ENCODE results near the gene NHS. TPM values are rescaled to one million over a fixed set of nuclear protein-coding genes. Genes with fewer than 3 reads are reported as not detected.
"Not testable (repeated sequence)": the region's sequence is repeated elsewhere in the genome, so short reads cannot be mapped to it uniquely, and the experiment has no call there.

Gene NHS
- total RNA-seq, 1 donor from 2014 or later: 2.6 TPM

DNA sequence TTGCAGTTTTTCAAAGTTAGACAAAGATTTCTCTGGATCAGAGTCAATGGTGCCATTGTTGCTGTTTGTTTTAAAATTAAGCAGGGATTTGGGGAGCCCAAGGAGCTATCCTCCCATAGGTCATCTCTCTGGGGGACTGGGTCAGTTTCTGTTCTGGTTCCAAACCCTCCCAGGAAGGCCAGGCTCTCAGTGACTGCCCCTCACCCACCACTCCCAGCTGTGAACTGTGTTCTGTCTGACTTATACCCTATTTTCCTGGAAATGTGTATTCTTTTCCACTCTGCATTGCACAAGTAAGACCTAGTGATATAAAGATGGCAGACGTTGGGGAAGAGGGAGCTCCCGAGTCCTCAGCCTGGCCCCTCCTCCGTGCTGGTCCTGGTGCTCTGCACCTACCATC, 65.8 kb downstream of the NHS start:
- intact Hi-C loops (cut with DNase I): no loop called here
- no peak for DNase-seq (ENCODE audit: low spot score)

DNA sequence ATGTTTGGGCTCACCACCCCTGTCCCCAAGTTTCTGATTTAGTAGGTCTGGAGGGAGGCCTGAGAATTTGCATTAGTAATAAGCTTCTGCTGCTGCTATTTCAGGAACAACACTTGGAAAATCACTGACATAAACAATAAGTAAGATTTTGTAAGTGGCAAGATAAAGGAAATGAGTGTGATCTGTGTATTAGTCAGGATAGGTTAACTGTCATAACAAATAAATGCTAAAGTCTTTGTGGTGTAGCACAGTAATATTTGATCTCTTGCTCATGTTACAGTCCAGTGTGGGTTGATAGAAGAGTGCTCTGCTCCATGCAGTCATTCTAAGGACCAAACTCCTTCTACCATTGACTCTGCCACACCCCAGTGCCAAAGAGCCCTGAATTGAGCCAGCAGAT, 67.0 kb downstream of the NHS start:
- DNase-seq (ENCODE audit: low spot score): no peak
- intact Hi-C loops (cut with DNase I): no loop called here

DNA sequence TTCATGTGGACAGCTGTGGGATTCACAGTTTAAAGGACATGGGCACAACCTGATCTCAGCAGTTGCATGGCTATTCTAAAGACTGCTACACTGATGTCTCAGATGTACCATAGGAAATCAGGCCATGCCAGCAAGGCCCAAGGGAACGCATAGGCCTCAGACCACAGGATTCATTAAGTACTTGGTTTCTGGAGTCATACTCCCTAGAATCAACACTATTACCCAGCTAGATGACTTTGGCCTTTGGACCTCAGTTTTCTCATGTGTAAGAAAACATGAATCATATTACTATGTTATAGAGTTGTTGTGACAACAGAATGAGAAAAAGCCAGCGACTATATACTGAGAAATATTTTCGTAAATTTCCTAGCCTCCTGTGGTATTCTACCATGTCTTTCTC, 67.9 kb downstream of the NHS start:
- intact Hi-C loops (cut with DNase I): no loop called here
- no peak for DNase-seq (ENCODE audit: low spot score)

DNA sequence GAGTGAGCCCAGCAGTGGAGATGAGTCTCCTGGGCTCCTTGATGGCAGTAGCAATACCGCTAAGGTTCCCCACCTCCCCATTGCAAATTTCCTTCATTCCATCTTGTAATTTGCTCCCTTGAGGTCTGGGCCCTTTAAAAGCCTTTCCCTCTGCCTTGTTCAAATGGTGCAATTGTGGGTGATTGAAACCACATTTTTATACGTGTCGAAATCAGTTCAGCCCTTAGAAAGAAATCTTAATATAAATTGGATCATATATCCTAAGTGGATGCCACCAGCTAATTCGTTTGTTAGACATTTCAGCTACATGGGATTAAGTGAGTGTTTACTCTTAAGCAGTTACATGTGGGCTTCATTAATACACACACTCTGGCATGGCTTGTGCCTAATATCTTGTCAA, 68.6 kb downstream of the NHS start:
- intact Hi-C loops (cut with DNase I): no loop called here

DNA sequence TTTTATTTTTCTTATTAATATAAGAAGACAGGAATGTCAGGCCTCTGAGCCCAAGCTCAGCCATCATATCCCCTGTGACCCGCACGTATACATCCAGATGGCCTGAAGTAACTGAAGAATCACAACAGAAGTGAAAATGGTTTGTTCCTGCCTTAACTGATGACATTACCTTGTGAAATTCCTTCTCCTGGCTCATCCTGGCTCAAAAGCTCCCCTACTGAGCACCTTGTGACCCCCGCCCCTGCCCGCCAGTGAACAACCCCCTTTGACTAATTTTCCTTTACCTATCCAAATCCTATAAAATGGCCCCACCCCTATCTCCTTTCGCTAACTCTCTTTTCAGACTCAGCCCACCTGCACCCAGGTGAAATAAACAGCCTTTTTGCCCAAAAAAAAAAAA, 71.3 kb downstream of the NHS start:
- intact Hi-C loops (cut with DNase I); DNase-seq (ENCODE audit: low spot score): not testable (repeated sequence)

More for the DNA sequence above, 68.6 kb downstream of the NHS start:
- DNase-seq (ENCODE audit: low spot score): no peak

DNA sequence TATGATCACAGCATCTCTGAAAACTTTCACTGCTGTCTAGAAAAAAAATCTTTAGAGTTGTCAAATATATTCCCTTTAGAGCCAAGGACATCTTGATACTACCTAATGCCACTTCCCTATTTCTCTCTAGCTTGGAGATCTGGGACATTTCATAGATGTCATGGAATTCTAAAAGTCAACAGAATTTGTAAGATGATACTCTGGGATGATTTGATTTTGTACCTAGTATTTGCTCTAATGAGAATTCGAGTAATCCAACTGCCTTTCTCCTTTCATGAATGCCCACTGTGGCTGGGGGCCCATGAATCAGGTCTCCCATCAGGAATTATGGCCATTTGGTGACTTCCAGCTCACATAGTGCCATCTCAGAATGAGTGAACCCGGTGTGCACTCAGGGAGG, 73.2 kb downstream of the NHS start:
- intact Hi-C loops (cut with DNase I): no loop called here
- DNase-seq (ENCODE audit: low spot score): no peak

DNA sequence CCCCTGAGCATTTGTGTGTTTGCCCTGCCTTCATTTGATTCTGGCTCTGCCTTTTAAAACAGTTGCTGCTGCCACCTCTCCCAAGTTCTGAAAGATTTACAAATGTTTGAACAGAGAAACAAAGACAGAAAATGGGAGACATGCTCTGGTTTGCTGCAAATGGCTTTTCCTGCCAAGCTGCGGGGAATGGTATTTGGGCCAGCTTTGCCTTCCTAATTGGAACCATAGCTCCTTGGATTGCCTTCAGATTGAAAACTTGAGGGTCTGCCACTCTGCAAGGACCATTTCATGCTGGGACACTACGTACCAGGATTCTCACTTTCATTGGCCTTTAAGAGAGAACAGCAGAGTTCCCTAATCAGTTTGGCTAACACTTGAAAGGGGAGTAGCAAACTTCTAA, 74.9 kb downstream of the NHS start:
- intact Hi-C loops (cut with DNase I): no loop called here
- no peak for DNase-seq (ENCODE audit: low spot score)

DNA sequence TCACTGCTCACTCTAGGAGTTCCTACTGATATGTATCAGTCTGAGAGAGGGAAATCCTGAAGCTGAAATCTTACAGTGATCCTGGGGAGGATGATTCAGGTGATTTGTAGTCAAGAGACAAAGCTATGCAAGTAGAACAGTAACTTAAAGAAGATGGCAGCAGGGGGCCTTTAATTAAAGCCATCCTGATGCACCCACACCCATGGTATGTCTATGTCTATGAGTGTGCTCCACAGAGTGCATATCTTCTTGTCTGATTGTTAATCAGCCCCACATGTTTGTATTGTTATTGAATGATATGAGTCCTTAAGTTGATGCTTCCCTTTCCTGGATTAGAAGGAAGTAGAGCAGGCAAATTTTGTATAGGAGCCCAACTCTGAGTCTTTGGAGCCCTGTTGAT, 78.8 kb downstream of the NHS start:
- intact Hi-C loops (cut with DNase I): no loop called here
- DNase-seq (ENCODE audit: low spot score): no peak

DNA sequence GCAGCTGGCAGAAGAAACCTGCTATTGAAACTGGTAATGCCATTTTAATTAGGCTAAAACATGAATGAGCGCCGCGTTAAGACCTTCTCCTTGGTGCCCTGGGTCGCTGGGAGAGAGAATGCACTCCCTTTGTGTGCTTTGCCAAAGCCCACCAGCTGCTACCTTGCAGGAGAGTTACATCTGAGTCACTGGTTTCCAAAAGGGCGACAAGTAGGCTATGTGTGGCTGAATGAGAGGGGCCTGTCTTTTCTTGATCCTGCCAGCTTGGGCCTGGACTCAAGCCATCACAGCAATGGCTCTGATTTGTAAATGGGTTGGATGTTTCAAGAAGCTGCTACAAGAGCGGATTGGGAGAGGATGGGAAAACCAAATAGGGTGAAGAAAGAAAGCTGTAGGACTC, 81.5 kb downstream of the NHS start:
- intact Hi-C loops (cut with DNase I): no loop called here
- DNase-seq (ENCODE audit: low spot score): no peak

DNA sequence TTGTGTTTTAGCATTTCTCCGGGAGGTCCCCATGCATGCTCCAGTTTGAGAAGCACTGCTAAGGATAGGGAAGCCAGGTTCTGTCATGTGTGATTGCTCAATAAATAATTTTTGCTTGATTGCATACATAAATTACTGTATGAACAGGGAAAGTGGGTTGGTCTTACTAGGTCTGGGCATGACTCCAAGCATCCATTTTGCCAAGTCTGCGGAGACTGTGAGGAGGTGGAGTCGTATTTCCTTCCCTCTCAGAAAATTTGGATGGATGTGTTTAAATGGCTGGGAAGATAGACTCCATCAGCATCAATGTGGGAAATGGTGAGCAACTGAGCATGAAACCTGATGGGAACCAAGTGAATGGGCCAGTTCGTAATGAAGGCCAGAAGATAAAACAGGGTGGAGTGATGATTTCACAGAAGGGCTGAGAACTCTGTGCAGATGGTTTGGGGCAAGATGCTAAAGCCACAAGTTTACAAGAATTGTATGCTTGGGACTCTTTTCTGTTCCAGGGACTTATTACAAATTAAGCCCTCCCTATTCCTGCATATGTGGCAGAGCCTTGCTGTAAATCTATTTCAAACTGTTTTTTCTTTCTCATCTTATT, 84.1 kb downstream of the NHS start:
- DNase-seq (ENCODE audit: low spot score): no peak
- intact Hi-C loops (cut with DNase I): no loop called here

DNA sequence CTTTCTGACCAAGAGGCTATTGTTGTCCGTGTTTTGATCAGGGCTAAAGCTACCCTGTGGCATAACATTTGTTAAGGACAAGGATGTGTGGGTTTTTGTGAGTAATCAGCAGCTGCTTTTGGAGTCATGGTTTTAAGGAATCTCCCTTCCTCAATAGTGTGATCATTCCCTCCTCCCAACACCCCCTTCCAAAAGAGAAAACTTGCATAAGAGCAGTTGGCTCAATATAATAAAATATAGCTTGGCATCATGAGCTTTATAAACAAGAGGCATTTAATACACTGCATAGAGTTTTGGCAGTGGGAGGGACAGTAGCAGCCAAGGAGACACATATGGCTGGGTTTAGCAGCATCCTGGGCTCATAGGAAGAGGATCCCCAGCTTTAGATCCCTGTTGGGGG, 84.7 kb downstream of the NHS start:
- intact Hi-C loops (cut with DNase I): no loop called here

DNA sequence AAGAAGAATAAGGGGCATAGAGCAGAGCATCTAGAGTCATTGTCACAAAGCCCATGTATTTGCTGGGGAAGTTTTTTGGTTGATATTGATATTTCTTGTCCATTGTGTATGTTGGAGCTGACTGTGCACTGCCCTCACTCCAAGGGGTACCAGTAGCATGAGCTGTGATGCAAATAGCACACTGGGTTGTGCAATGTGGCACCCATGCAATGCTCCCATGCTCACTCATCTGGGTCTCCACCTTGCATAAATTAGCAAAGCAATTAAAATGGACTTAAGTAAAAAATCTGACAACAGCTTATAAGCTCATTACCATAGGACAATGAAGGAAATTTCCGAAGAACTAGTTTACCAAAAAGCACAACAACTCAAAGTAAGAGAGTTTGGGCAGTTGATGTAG, 87.9 kb downstream of the NHS start:
- intact Hi-C loops (cut with DNase I): no loop called here
- no peak for DNase-seq (ENCODE audit: low spot score)

More for the DNA sequence above, 84.7 kb downstream of the NHS start:
- DNase-seq (ENCODE audit: low spot score): no peak

DNA sequence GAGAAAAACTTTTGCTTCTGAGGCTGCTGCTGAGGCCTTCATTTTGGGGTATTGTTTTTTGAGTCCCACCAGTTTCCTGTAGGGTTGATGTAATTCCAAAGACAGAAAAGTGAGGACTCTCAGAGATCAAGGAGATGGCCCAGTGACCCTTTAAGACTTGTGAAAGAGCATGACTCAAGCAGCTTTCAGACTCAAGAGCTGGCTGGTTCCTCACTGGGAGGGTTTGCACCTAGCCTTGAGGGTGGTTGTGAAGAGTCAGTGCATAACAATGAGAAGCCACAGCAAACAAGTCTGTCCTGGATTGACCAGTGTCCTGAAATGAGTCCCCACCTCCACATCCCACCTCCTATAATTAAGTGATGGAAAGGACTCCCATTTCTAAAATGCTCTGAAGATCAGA, 89.2 kb downstream of the NHS start:
- DNase-seq (ENCODE audit: low spot score): no peak
- intact Hi-C loops (cut with DNase I): no loop called here

DNA sequence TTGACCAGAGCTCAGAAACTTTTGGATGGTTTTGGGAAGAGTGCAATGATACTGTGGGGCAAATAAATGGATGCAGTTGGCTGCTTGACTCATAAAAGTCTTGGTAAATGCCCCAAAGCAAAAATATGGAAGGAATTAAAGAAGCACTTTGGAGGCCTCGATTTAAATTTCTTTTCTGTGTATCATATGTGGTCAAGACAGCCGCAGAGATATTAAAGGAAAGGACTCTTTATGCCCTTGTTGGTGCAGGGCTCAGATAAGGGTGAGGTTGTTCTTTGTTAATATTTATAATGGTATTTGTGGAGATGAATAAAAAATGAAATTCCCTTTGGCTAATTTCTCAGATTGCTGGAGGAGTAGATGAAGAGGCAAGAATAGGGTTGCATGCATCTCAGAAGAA, 90.2 kb downstream of the NHS start:
- intact Hi-C loops (cut with DNase I): no loop called here

DNA sequence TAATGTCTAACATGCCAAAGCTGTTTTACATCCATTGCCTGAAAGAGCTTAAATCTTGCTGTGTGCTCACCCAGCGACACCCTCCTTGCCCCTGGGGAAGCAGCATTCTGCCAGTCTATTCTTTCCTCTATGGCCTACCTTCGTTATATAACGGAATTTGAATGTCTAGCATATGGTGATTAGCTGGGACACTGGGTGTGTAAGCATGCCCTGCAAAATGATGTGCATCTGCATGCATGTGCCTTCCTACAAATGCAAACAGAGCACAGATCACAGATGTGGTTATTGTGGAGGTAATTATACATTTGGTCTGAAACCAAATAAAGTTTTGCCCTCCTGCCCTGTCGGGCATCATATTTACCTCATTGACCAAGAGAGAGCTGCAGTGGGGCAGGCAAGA, 90.8 kb downstream of the NHS start:
- intact Hi-C loops (cut with DNase I): no loop called here
- DNase-seq (ENCODE audit: low spot score): no peak

More for the DNA sequence above, 90.2 kb downstream of the NHS start:
- DNase-seq (ENCODE audit: low spot score): no peak

DNA sequence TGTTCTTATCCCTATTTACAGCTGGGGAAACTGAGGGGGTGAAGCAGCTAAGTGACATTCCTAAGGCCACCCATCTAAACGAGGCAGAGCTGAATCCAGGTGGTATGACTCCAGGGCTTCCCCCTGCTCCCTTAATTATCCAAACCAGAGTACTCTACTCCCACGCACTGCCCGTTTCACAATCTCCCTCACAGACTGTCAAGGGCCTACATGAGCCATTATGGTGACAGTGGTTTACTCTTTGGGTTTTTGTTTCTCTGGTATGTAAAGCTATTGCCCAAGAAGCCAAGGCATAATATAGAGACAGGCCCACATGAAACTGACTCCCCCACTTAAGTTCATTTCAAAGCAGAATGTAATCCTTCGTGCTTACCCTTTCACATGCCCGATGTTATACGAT, 95.1 kb downstream of the NHS start:
- intact Hi-C loops (cut with DNase I): no loop called here
- DNase-seq (ENCODE audit: low spot score): no peak

DNA sequence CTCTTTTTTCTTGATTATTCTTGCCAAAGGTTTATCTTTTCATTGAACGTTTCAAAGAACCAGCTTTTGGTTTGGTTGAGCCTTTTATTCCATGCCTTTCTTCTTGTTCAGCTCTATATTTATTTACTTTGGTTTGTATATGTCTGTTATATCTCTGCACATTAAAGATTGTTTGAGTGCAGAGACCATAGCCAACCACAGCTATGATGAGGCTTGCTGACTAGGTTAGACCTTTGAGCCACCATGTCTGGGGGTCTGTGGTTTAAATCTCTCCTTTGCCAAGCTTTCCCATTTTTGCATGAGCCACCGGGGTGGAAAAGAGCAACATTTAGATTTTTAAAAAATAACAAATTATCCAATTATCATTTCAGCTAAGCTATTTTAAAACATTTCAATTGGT, 96.1 kb downstream of the NHS start:
- no peak for DNase-seq (ENCODE audit: low spot score)
- intact Hi-C loops (cut with DNase I): no loop called here

DNA sequence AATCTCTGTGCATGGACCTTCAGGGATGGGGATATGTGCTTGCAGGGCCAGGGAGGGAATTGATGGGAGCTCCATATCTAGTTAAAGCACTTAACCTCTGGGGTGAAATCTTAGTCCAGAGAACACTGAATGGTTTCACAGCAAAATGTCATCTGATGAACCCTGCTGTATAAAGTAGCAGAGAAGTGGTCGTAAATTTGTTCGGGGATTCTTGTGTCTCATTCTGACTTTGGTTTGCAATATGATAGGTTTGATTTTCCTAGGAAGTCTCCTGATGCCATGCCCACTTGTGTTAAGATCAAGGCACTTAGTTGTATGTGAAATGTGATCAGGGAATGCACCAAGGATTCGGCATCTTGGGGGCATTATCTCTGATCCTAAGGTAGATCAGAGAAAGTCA, 96.9 kb downstream of the NHS start:
- no peak for DNase-seq (ENCODE audit: low spot score)
- intact Hi-C loops (cut with DNase I): no loop called here

DNA sequence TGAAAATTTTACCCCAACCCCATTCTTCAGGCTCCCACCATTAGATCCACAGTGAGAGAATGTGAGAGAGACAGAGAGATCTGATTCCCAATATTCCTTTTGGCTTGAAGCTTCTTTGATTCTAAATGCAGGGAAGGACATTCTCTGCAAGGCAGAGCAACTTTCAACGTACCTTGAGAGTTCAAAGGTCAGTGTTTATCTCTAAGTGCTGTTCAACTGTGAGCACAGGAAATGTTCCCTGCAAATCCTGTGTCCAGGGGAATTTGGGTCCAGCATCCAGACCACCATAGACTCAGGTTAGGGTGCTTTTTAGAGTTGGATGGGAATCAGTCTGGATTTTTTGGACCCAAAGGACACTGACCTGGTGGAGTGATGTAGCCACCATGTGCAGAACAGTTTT, 97.4 kb downstream of the NHS start:
- no peak for DNase-seq (ENCODE audit: low spot score)
- intact Hi-C loops (cut with DNase I): no loop called here

DNA sequence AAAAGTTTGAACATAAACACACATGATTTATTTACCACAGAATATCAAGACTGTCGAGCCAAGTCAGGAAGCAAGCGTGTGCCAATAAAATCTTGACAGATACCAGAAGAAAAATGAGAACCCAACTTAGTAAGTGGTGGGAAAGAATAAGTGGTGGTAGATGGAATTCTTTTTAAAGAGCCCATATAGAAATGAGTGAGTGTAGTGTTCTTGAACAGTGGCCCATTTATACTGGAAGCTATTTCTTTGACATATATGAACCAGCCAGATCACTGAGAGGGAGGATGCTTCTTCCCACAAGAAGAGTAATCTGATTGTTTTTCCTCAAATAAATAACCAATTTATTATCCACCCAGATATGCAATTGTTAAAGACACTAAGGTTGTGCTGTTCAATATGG, 98.0 kb downstream of the NHS start:
- intact Hi-C loops (cut with DNase I): no loop called here
- no peak for DNase-seq (ENCODE audit: low spot score)

DNA sequence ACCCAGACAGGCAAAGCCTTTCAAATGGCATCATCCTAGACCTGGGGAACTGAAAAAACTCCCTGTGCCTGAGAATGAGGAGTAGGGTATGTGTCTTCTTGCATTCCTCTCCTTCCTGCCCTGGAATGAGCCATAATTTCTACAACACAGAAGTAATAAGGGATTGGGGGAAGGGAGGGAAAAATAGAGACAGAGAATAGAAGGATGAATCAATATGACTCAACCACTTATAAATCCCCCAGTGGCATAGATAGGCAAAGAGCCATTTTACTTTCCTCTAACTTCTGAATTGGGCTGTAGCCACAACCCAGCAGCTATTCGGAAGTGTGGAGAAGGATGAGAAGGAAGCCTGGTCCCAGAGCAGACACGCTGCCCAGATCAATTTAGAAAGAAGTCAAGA, 99.9 kb downstream of the NHS start:
- intact Hi-C loops (cut with DNase I): no loop called here
- DNase-seq (ENCODE audit: low spot score): no peak

DNA sequence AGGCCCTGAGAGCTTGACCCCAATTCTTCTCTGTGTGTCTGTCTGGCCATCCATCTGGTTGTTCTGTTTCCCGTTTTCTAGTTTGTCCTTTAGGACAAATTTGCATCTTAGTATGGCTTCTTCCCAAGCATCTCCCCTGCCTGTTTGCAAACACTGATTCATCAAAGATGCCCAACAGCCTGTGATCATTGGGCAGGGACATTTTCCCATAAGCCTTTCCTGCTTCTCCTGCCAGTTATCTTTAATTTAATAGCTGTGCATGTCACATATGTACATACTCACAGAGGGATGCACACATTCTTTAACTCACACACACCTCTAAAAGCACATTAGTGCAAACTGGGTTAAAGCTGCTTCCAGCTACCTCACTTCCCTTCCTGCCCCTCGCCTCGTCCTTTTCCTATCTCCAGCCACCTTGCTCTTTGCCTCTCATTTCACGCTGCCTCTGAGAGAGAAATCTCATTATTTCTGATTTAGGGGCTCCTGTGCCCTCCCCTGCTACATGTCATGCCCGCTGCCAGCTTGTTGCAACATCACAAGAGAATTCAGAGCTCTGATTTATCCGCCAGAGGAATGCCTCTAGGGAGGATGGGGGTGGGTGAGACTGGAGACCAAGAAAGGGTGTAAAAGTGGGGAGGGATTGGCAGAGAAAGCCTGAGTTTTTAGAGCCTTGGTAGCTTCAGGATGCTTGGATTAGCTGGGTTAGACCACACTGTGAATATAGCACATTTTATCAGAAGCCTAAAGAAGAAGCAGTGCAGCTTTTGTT, 100.6 kb downstream of the NHS start:
- DNase-seq (ENCODE audit: low spot score): no peak
- intact Hi-C loops (cut with DNase I): no loop called here
